NCI-H2081 treated with DMSO at 0.1 percent for 48 hours (cell line): ENCODE data around the gene GATAD2B.
"Not testable (repeated sequence)": the region's sequence is repeated elsewhere in the genome, so short reads cannot be mapped to it uniquely, and the experiment has no call there.

Experiments
- DNase-seq: peaks from one replicate; lab custom pipeline; 2025; lab: John Stamatoyannopoulos, UW

The GATAD2B gene

DNA sequence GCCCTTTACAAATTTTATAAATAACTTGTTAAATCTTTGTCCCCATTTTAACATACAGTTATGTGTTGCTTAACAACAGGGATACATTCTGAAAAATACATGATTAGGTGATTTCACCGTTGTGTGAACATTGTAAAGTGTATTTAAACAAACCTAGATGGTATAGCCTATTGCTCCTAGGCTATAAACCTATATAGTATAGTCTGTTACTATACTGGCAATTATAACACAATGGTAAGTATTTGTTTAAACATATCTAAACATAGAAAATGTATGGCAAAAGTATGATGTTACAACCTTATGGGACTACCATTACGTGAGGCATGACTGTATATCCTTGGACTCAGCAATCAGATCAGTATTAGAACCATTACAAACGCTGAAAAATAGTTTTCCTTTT, 36.6 kb downstream of the GATAD2B start:
- DNase-seq: no peak

DNA sequence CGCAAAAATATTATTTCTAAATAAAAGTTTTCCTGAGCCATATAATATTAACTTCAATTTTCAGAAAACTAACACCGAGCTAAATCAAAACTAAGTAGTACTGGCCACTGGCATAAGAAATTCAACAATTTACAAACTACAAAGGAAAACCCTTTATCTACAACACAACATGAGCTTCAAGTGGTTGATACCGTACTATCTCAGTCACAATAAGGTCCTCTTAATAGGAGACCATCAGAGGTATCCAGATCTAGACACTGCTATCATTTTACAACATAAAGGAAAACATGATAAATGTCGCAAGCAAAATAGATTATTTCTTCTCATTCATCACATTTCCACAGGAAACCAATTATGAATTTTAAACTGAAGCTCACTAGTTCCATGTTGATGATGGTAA, 39.5 kb downstream of the GATAD2B start:
- no peak for DNase-seq

DNA sequence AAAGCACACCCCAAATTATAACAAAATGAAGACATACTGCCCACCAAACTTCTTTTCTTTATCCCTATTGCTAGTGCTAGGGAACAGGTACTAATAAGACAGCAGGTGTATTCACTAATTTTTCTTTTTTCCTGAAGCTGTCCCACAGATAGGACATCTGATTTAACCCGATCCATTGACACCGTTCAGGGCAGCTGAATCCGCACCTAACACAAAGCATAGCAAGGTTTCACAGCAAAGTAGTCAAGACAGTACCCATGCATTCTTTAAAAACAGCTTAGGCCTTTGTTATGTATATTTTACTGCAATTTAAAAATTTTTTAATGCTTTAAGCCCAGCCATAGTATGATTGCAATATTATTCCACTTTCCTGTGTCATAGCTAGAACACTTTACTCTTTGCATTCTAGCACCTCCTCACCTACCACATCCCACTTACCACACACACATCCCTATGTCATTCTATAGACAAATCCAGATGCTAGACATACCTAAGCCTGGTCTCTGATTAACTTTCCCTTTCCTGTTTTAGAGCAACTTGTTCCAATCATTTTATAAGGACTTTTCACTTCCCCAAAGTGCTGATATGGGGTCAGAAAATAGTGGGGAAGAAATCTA, 40.4 kb downstream of the GATAD2B start:
- no peak for DNase-seq

DNA sequence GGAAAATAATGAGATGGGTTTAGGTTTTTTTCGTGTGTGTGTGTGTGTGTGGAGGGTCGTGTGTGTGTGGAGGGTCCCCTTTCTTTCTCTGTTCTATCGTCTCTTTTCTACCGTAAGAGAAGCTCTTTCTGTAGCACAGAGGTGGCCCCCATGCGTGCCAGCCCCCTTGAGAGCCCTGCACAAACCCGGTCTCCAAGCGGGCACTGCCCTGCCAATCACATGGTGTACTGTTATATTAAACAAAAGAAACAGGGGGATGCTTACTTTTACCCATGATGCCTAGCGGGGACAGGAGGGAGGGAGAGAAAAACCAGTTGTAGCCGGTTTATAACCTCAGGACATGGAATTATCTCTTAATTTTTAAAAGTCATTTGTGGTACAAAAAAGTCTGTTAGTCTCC, 41.0 kb downstream of the GATAD2B start:
- DNase-seq: peak; percentile 83

DNA sequence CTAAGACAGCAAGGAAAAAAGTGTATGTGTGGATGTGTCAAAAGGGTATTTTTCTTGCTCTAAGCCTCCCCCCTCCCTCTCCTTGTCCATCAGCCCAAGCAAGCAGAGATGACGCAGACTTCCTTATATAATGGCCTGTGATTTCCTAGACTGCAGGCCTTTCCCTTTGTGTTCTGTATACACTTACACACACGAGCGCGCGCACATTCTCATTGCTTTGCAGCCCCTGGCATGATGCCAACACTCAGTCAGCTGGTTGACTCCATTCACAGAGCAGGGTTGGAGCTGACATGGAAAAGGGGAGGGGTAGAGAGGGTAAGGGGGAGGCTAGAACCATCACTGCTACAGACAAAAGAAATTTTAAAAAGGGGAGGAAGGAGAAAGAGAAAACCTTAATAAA, 41.8 kb downstream of the GATAD2B start:
- peak; percentile 100 for DNase-seq

DNA sequence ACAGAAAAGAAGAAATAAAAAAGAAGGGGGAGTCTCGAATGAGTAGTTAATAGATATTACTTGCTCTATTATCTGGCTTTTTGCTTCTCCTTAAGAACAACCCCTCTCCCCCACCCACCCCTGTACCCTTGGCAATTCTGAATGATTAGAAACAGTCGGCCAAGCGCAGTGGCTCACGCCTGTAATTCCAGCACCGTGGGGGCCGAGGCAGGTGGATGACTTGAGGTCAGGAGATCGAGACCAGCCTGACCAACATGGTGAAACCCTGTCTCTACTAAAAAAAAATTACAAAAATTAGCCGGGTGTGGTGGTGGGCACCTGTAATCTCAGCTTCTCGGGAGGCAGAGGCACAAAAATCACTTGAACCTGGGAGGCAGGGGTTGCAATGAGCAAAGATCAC, 42.7 kb downstream of the GATAD2B start:
- no peak for DNase-seq

DNA sequence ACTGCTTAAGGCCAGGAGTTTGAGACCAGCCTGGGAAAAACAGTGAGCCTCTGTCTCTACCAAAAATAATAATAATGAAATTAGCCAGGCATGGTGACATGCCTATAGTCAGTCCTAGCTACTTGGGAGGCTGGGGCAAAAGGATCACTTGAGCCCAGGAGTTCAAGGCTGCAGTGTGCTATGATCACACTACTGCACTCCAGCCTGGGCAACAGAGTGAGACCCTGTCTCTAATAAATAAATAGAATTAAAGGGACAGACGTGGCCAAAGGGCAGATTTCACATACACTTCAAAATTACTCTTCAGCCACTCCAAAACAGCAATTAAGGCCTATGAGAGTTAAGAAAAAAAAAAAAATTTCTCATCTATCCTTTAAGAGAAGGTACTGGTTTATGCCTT, 45.7 kb downstream of the GATAD2B start:
- DNase-seq: no peak

DNA sequence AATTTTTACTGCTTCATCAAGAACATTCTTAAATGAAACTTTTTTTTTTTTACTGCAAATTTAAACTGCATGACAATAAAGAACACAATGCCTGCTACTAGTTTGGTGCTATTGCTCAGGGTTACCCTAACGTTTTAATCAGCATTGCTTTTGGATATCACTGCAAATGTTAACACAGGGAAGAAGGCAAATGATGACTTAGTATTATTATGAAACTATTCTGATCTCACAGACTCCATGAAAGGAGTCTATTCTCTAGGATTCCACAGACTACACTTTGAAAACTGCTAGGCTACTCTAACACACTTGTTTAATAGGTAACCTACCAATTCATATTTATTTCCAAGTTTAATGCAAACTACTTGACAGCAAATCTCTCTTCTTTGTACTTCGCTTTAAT, 49.8 kb downstream of the GATAD2B start:
- no peak for DNase-seq

DNA sequence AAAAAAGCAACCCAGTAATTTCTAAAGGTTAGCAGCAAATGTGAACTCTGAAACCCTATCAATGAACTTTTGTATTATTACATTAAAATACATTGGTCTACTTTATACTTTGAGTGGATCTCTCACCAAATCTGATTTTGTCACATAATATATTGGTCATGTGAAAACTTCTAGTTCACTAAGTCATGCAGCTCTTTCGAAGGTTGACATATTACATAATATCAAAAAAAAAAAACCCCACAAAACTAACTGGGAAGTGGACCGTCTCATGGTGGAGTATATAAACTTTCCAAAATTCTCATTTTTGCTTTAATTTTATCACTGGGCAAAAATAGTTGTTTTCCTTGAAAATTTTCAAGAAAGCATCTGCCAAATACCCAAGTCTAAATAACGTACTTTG, 50.4 kb downstream of the GATAD2B start:
- no peak for DNase-seq

DNA sequence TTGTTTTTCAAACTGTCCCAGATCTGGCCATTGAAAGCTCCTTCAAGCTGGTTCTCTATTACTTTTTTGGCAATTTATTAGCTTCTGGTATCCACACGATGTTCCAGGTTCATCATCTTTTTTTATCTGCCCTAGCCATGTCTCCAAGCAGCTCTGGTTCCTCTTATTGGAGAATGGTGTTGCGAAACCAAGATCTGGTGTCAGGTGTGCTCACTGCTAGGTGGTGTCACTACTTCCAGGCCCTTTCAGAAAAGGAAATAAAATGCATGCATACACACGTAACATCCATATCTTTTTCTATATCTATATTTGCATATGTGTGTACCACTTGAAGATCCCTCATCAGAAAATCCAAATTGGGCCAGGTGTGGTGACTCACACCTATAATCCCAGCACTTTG, 53.3 kb downstream of the GATAD2B start:
- DNase-seq: no peak

DNA sequence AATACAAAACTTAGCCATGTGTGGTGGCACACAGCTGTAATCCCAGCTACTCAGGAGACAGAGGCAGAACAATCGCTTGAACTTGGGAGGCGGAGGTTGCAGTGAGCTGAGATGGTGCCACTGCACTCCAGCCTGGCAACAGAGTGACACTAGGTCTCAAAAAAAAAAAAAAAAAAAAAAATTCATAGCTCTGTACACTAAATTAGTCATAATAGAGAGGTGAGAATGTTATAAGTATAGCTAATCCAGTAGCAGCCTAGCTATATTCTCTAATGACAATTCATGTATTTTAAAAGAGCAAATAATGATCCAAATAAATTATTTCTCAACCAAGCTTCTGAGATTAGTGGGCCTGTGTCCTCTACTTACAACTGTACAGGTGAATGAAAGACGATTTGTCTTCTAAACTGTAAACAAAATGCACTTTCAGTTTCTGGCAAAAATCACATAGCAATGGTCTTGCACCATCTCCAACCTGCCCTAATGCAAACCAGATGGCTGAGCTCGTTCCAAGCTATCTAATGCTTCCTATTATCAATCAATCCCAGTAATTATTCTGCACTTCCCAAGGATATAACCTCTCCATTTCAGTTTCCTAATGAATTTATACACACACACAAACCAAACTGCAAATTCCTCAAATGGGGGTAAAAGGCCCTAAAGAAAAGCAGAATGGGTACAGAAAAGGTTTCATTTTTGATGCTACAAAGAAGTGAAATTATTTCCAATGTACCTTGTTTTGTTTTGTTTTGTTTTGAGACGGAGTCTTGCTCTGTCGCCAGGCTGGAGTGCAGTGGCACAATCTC, 56.5 kb downstream of the GATAD2B start:
- DNase-seq: no peak

DNA sequence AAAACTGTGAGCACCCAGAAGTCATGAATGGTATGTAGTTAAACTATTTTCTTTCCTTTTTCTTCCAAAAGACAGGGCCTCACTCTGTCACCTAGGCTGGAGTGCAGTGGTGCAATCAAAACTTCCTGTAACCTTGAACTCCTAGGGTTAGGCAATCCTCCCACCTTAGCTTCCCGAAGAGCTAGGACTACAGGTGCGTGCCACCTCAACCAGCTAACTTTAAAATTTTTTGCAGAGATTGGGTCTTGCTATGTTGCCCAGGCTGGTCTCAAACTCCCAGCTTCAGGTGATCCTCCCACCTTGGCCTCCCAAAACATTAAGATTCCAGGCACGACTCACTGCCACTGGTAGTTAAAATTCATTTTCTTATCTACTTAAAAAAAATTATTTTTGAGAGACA, 62.5 kb downstream of the GATAD2B start:
- DNase-seq: no peak

DNA sequence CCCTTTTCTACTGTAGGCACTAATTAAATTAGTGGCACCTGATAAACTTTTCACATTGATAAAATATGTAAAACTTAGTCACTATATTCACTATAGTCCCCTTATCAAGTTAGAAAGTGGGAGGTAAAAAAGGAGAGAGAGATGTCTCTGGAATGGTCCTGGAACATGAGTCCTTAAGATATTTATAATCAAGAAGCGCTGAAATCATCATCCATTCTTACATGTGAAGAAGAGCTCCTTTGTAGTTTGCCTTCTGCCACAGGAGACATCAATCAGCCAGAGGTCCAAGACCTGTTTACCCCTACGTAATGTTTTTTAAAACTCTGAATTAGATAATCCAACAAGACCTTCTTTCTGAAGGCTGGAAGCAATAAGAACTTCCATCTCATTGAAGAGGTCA, 65.3 kb downstream of the GATAD2B start:
- DNase-seq: no peak

DNA sequence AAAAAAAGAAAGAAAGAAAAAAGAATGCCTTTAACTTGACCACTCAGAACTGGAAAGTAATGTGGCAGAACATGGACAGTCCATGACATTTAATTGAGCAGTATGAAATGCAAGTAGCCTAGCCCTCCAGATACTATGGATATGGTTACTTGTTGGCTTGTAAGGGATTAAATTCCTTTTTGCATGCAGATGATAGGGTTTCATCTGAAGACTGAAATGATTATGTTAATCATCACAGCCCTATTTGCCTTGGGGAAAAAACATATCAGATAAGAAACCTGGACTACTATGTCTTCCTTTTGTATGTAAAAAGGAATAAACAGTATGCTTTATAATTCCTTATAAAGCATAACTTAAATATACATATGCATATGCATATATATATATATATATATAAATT, 66.0 kb downstream of the GATAD2B start:
- DNase-seq: no peak

DNA sequence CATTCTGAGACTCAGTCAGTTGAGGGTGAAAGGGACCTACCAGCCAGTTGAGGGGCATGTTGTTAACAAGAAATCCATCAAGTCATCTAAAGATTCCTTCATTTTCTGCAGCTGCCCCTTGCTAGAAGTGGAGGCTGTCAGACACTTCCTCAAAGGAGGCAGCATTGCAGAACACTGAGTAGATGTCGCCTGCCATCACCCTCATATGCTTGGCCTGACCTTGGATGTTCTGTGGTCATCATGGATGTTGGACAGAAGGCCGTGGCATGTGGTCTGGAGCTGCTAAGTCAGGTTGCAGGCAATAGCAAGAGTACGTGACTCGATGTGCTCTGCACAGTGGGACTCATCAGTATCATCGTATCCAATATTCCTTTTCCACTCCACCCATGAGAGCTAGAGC, 70.6 kb downstream of the GATAD2B start:
- no peak for DNase-seq

DNA sequence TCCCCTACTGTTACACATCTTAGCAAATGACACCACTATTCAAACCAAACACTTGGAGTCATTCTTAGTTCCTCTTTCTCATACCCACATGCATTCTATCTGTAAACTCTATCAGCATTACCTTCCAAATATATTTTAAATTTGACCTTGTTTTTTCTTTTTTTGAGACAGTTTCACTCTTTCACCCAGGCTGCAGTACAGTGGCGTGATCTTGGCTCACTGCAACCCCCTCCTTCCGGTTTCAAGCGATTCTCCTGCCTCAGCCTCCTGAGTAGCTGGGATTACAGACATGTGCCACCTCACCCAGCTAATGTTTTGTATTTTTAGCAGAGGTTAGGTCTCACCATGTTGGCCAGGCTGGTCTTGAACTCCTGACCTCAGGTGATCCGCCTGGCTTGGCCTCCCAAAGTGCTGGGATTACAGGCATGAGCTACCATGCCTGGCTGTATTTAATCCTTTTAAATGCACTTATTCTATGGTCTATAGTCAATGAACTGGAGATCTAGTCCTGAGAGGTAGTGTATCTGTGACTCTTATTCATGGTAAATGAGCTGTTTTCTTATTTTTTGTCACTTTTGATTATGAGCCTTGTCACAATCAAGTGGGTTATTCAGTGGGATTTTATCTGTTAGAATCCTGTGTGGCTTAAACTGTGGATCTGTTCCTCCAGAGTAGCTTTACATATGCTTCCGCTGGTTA, 73.1 kb downstream of the GATAD2B start:
- DNase-seq: no peak

DNA sequence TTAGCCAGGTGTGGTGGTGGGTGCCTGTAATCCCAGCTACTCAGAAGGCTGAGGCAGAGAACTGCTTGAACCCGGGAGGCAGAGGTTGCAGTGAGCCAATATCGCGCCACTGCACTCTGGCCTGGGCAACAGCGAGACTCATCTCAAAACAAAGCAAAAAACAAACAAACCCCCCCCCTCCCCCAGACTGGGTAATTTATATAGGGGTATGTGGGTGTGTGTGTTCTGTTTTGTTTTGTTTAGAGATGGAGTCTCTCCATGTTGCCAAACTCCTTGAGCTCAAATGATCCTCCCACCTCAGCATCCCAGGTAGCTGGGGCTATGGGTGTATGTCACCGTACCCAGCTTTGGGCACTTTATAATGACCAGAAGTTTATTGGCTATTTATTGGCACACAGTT, 74.0 kb downstream of the GATAD2B start:
- no peak for DNase-seq

DNA sequence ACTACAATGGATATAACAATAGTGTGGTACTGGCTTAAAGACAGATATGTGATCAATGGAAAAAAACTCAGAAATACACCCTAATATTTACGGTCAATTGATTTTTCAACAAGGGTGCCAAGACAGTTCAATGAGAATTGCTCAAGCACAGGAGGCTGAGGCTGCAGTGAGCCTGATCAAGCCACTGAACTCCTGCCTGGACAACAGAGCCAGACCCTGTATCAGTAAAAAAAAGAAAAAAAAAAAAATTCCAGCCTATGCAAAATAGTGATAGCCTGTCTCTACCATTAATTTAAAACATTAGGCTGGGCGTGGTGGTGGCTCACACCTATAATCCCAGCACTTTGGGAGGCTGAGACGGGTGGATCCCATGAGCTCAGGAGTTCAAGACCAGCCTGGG, 77.6 kb downstream of the GATAD2B start:
- no peak for DNase-seq

DNA sequence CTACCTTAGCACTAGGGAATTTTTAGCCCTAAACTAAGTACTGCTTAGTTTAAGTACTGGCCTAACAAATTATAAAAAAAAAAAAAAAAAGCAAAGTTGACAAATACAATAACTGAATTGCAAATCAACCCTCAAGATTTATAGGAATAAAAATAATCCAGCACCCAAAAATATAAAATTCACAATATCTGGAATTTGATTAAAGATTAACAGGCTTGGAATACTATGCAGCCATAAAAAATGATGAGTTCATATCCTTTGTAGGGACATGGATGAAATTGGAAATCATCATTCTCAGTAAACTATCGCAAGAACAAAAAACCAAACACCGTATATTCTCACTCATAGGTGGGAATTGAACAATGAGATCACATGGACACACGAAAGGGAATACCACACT, 78.4 kb downstream of the GATAD2B start:
- DNase-seq: not testable (repeated sequence)

DNA sequence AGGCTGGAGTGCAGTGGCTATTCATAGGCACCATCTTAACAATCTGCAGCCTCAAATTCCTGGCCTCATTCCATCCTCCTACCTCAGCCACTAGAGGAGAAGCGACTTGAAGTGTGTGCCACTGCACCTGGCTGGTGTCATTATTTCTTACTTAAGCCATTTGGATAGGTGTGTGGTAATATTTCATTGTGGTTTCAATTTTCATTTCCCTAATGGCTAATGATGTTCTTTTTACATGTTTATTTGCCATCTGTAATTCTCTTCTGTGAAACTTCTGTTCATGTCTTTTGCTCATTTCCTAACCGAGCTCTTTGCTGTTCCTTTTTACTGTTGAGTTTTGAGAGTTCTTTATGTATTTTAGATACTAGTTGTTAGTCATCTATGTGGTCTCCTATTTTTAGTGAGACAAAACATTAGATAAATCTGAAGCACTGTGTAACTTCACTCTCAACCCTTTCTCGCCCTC, 80.7 kb downstream of the GATAD2B start:
- DNase-seq: no peak

DNA sequence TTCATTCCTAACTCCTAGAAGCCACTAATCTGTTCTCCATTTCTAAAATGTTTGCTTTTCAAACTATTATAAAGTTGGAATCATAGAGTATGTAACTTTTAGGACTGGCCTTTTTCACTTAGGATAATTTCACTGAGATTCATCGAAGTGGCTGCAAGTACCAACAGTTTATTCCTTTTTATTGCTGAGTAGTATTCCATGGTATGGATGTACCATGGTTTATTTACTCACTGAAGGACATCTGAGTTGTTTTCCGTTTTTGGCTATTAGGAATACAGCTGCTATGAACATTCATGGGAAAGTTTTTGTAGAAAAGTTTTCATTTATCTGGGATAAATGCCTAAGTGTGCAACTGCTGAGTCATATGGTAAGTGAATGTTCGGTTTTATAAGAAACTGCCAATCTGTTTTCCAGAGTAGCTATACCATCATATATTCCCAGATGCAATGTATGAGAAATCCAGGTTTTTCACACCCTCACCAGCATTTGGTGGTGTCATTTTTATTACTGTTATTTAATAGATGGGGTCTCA, 81.2 kb downstream of the GATAD2B start:
- DNase-seq: no peak

DNA sequence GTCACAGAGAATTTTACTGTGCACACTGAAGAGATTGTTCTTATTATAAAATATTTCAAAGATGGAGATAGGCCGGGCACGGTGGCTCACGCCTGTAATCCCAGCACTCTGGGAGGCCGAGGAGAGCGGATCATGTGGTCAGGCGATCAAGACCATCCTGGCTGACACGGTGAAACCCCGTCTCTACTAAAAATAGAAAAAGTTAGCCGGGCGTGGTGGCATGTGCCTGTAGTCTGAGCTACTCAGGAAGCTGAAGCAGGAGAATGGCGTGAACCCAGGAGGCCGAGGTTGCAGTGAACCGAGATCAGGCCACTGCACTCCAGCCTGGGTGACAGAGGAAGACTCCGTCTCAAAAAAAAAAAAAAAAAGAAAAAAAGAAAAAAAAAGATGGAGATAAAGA, 82.0 kb downstream of the GATAD2B start:
- DNase-seq: not testable (repeated sequence)

DNA sequence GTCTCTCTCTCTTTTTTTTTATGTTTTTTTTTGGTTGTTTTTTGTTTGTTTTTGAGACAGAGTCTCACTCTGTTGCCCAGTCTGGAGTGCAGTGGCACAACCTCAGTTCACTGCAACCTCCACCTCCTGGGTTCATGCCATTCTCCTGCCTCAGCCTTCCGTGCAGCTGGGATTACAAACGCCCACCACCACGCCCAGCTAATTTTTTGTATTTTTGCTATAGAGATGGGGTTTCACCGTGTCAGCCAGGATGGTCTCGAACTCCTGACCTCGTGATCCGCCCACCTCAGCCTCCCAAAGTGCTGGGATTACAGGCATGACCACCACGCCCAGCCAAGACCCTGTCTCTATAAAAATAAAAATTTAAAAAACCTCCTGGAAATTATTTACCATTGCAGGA, 88.8 kb downstream of the GATAD2B start:
- DNase-seq: not testable (repeated sequence)
